SHP77 treated with DMSO at 0.1 percent for 48 hours (cell line): ENCODE results near the gene DAB2IP.

ENCODE experiments used
- DNase-seq: peaks from one replicate; lab custom pipeline; 2025; lab: John Stamatoyannopoulos, UW

DAB2IP gene

DNA sequence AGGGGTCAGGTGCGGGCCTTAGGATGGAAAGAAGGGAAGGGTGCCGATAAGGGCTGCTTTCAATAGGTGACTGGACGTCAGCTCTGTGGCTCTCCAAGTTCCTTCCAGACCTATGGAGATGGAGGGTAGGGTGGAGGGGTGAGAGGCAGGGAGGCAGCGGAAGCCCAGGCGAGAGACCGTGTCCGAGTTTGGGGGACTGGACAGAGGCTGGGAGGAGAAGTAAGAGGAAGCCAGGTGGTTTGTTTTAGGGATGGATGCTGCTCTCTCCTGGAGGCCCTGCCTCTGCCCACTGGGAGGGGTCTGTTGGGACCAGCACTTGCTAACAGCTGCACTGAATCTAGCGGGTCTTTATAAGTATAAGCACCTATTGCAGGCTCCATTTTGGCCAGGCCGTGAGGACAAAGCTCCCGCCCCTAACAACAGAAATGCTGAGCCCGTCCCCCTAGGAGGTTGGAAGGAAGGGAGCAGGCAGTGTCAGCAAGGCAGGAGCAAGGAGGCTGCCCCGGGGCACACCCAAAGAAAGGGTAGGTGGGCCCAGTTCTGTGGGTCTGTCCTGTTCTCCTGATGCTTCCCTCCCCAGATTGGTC, 167.5 kb downstream of the DAB2IP start:
- DNase-seq = no peak

GRCh38 chr9:121819428-121820231, 168.2 kb downstream of the DAB2IP start:
- DNase-seq = no peak

GRCh38 chr9:121820286-121821005, 169.0 kb downstream of the DAB2IP start:
- DNase-seq = no peak

- DNase-seq = no peak
Observed at GRCh38 chr9:121821326-121821725, 169.9 kb downstream of the DAB2IP start.

DNA sequence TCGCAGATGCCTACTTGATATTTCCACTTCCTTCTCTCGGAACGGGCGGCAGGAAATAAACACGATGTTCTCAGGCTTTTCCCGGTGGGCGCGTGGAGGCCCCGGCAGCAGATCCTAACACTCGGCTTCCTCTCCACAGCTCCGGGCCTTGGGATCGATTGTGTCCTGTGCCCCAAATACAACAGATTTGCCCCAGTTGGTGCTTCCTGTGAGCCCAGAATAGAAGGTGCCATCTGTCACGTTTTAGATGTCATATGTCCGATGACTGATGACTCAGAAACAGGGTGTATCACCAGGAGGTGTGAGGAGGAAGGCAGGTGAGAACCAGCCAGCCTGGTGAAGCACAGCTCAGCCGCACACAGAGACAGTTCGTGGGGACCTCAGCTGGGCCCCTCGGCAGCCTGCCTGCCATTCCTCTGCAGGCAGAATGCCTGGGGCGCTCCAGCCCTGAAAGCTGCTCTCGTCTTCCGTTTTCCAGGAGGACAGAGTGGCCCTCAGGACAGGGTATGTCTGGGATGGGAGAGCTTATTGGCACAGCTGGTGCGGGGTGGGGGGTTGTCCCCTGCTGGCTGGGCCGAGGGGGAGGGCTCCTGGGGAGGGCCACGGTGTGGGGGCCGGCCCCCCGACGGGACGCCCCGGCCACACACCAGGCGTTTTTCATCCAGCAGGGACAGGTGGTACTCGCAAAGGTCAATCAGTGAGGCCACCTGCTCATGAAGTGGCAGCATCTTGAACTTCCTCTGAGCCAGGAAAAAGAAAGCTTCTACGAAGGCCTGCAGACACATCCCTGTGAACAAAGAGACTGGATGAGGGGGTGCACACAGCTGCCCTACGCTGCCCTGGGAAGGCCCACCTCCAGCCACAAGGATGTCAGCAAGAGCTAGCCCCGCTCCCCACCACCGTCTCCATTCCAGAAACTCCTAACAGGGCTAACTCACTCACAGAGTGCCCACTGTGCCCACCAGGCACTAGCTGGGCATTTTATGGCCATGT, 171.0 kb downstream of the DAB2IP start:
- DNase-seq = peak; percentile 51

GRCh38 chr9:121823451-121824169, 172.2 kb downstream of the DAB2IP start:
- no peak for DNase-seq

GRCh38 chr9:121824651-121825030, 173.2 kb downstream of the DAB2IP start:
- DNase-seq = no peak

- DNase-seq = no peak
Observed at GRCh38 chr9:121825031-121825691, 173.7 kb downstream of the DAB2IP start.

DNA sequence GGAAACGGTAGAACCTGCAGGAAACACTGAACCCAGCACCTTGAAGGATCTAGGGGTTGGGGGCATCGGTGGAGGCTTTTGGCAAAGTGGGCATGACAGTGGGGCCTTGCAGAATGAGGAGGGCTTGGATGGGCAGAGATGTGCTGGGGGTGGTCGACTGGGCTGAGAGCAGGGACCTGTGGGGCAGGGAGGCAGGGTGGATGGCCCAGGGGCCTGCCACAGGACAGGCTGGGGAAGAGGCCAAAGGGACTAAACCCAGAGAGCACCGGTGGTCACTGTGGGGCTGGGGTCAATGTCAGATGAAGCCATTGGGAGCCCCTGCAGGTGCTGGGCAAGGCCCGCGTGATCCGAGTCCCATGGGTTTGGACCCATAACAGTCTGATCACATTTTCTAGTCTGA, 175.3 kb downstream of the DAB2IP start:
- DNase-seq = no peak

DNA sequence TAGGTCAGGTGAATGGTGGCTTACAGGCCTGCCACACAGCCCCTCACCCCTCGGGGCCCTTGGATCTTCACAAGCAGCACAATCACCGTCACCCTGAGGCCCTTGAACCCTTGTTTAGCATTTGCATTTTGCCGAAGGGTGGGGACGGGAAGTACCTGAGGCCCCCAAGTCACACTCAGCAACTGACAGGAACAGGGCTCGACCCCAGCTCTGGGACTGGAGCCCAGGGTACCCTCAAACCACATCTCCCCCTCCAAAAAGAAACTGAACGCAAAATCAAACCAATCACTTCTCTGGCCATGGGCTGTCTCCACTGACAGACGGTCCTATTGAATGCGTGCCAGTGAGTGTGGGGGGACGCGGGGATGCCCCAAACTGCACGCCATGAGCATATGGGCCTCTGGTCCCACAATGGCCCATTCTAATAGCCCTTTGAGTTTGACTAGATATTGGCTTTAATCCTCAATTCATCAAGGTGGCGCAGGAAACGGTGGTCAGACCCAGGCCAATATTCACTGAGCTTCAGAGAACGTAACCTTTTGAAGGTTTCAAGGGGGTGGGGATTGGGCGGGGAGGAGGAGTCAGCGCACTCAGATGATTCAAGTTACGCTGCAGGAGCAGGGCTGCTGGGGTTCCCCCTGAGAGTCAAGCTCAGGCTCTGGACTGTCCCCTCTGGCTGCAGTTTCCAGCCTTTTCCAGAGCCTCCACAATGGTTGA, 176.0 kb downstream of the DAB2IP start:
- DNase-seq = no peak

DNA sequence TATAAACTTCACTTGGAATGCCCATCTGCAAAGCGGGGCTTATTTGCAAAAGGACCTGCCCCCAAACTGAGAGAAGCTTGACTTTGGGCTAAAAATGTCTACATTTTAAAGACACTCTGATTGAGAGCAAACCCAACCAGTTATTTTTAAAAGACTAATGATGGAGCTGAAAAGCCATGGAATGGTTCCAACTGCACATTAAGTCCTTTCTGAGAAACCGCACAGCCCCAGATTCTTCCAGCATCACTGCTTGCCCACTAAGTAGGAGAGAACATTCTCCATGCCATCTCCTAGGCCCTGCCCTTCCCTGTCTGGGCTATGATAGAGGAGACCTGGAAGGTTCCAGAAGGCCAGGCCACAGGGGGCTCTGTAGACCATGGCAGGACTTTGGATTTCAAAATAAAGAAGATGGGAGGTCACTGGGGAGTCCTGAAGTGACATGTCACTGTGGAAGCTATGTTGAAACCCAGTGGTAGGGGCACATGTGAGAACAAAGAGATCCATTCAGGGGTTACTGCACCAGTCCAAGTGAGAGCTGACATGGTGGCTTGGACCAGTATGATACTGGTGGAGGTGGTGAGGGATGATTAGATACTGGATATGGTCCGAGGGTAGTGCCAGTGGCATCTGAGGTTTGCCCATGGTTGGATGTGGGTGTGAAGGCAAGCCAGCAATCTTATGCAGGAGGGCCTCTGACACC, 179.2 kb downstream of the DAB2IP start:
- DNase-seq = no peak

GRCh38 chr9:121831869-121832268, 180.4 kb downstream of the DAB2IP start:
- no peak for DNase-seq

GRCh38 chr9:121833061-121833460, 181.6 kb downstream of the DAB2IP start:
- DNase-seq = no peak
